Stimulated activated naive CD8-positive, alpha-beta T cell treated with anti-CD3 and anti-CD28 coated beads, Interleukin-15, Interleukin-2, amounts not matched to agents 100 ng/mL and 50 ng/mL, for 24 hours (primary cell): ENCODE measurements around the gene ABR.

Source experiments
- H3K27ac Mint-ChIP-seq: one replicate; pipeline ENCODE4 v1.8.0; 2021; ENCODE audit warnings: mild to moderate bottlenecking, mixed read lengths
- H3K27me3 Mint-ChIP-seq: one replicate; pipeline ENCODE4 v1.8.0; 2021; ENCODE audit warnings: mixed read lengths
- H3K36me3 Mint-ChIP-seq: one replicate; pipeline ENCODE4 v1.8.0; 2021; ENCODE audit warnings: low read depth, mixed read lengths
- H3K4me1 Mint-ChIP-seq: one replicate; pipeline ENCODE4 v1.8.0; 2021; ENCODE audit warnings: low read depth, mixed read lengths
- H3K4me3 Mint-ChIP-seq: one replicate; pipeline ENCODE4 v1.8.0; 2021; ENCODE audit warnings: mild to moderate bottlenecking, mixed read lengths
- H3K9me3 Mint-ChIP-seq: one replicate; pipeline ENCODE4 v1.8.0; 2021; ENCODE audit warnings: mixed read lengths

The ABR gene

GRCh38 chr17:1094591-1094990 lies 85.2 kb downstream of the ABR start:
- Mint-ChIP-seq H3K36me3 (peaks cover 21% of the 10 kb centered on the region), H3K4me1 (peaks cover 20% of the 10 kb centered on the region), H3K27me3 (no peaks in the 10 kb centered on the region), H3K27ac (no peak overlapping the region), H3K9me3 (no peaks in the 10 kb centered on the region), H3K4me3 (no peak overlapping the region)

GRCh38 chr17:1091900-1092299 lies 87.9 kb downstream of the ABR start:
- no peaks in the 10 kb centered on the region for H3K9me3 Mint-ChIP-seq
- H3K4me1 Mint-ChIP-seq: peaks cover 5% of the 10 kb centered on the region
- no peaks in the 10 kb centered on the region for H3K27me3 Mint-ChIP-seq
- peaks cover 4% of the 10 kb centered on the region for H3K36me3 Mint-ChIP-seq
- no peak overlapping the region for H3K4me3 Mint-ChIP-seq
- H3K27ac Mint-ChIP-seq: no peak overlapping the region

- H3K4me3 Mint-ChIP-seq: no peak overlapping the region
- H3K27me3 Mint-ChIP-seq: no peaks in the 10 kb centered on the region
- no peaks in the 10 kb centered on the region for H3K9me3 Mint-ChIP-seq
- no peak overlapping the region for H3K27ac Mint-ChIP-seq
- peaks cover 2% of the 10 kb centered on the region for H3K4me1 Mint-ChIP-seq
- peaks cover 4% of the 10 kb centered on the region for H3K36me3 Mint-ChIP-seq
Measured at GRCh38 chr17:1091190-1091534, 88.6 kb downstream of the ABR start.

- Mint-ChIP-seq H3K4me1 (no peaks in the 10 kb centered on the region), H3K36me3 (peaks cover 4% of the 10 kb centered on the region), H3K27ac (no peak overlapping the region), H3K4me3 (no peak overlapping the region), H3K9me3 (no peaks in the 10 kb centered on the region), H3K27me3 (no peaks in the 10 kb centered on the region)
Measured at GRCh38 chr17:1090465-1091189, 89.2 kb downstream of the ABR start.

- no peak overlapping the region for H3K27ac Mint-ChIP-seq
- no peaks in the 10 kb centered on the region for H3K9me3 Mint-ChIP-seq
- H3K4me3 Mint-ChIP-seq: no peak overlapping the region
- H3K27me3 Mint-ChIP-seq: no peaks in the 10 kb centered on the region
- H3K36me3 Mint-ChIP-seq: peaks cover 9% of the 10 kb centered on the region
- no peaks in the 10 kb centered on the region for H3K4me1 Mint-ChIP-seq
Measured at GRCh38 chr17:1089915-1090314, 89.9 kb downstream of the ABR start.

GRCh38 chr17:1087381-1088241 lies 92.2 kb downstream of the ABR start:
- Mint-ChIP-seq H3K27me3 (no peaks in the 10 kb centered on the region), H3K36me3 (peaks cover 8% of the 10 kb centered on the region), H3K9me3 (no peaks in the 10 kb centered on the region), H3K4me1 (no peaks in the 10 kb centered on the region), H3K4me3 (no peak overlapping the region), H3K27ac (no peak overlapping the region)

GRCh38 chr17:1083451-1084187 lies 96.2 kb downstream of the ABR start:
- Mint-ChIP-seq H3K4me3 (no peak overlapping the region), H3K4me1 (no peaks in the 10 kb centered on the region), H3K9me3 (no peaks in the 10 kb centered on the region), H3K27me3 (no peaks in the 10 kb centered on the region), H3K27ac (no peak overlapping the region), H3K36me3 (peaks cover 8% of the 10 kb centered on the region)

GRCh38 chr17:1082579-1082978 lies 97.2 kb downstream of the ABR start:
- H3K4me3 Mint-ChIP-seq: no peak overlapping the region
- H3K27me3 Mint-ChIP-seq: no peaks in the 10 kb centered on the region
- H3K36me3 Mint-ChIP-seq: peaks cover 8% of the 10 kb centered on the region
- H3K9me3 Mint-ChIP-seq: no peaks in the 10 kb centered on the region
- no peak overlapping the region for H3K27ac Mint-ChIP-seq
- H3K4me1 Mint-ChIP-seq: no peaks in the 10 kb centered on the region

GRCh38 chr17:1078831-1079561 lies 100.8 kb downstream of the ABR start:
- Mint-ChIP-seq H3K27ac (no peak overlapping the region), H3K4me1 (no peaks in the 10 kb centered on the region), H3K36me3 (no peaks in the 10 kb centered on the region), H3K9me3 (no peaks in the 10 kb centered on the region), H3K27me3 (no peaks in the 10 kb centered on the region), H3K4me3 (no peak overlapping the region)

- H3K36me3 Mint-ChIP-seq: no peaks in the 10 kb centered on the region
- no peaks in the 10 kb centered on the region for H3K4me1 Mint-ChIP-seq
- no peak overlapping the region for H3K27ac Mint-ChIP-seq
- no peaks in the 10 kb centered on the region for H3K27me3 Mint-ChIP-seq
- H3K4me3 Mint-ChIP-seq: no peak overlapping the region
- H3K9me3 Mint-ChIP-seq: no peaks in the 10 kb centered on the region
Measured at GRCh38 chr17:1077986-1078711, 101.6 kb downstream of the ABR start.

- Mint-ChIP-seq H3K27ac (no peak overlapping the region), H3K9me3 (no peaks in the 10 kb centered on the region), H3K4me1 (no peaks in the 10 kb centered on the region), H3K27me3 (no peaks in the 10 kb centered on the region), H3K4me3 (no peak overlapping the region), H3K36me3 (no peaks in the 10 kb centered on the region)
Measured at GRCh38 chr17:1077581-1077985, 102.2 kb downstream of the ABR start.

- H3K27ac Mint-ChIP-seq: no peak overlapping the region
- H3K4me3 Mint-ChIP-seq: no peak overlapping the region
- H3K4me1 Mint-ChIP-seq: no peaks in the 10 kb centered on the region
- H3K9me3 Mint-ChIP-seq: no peaks in the 10 kb centered on the region
- H3K36me3 Mint-ChIP-seq: no peaks in the 10 kb centered on the region
- H3K27me3 Mint-ChIP-seq: no peaks in the 10 kb centered on the region
Measured at GRCh38 chr17:1076982-1077302, 102.8 kb downstream of the ABR start.

- Mint-ChIP-seq H3K9me3 (no peaks in the 10 kb centered on the region), H3K4me1 (no peaks in the 10 kb centered on the region), H3K27ac (no peak overlapping the region), H3K36me3 (no peaks in the 10 kb centered on the region), H3K27me3 (no peaks in the 10 kb centered on the region), H3K4me3 (no peak overlapping the region)
Measured at GRCh38 chr17:1076299-1076981, 103.3 kb downstream of the ABR start.
